Aortic smooth muscle cell (primary cell): ENCODE measurements around the gene MYCBP2. TPM values are rescaled to one million over a fixed set of nuclear protein-coding genes. Genes with fewer than 3 reads are reported as not detected.

ENCODE experiments used
- total RNA-seq: library from RNA; depleted of rRNA; stranded (reverse); fragments of >200 nt; gene quantifications from 2 replicates; pipeline ENCODE4 v1.2.3, GENCODE V29; 2014

Gene MYCBP2
- 75.6 and 104 TPM in 2 replicates for total RNA-seq

GRCh38 chr13:77326905-77327604 lies at the start of gene MYCBP2:
TSS of gene MYCBP2 (minus strand) at chr13:77327094. CDS start at chr13:77326775, 319 bp downstream.

GRCh38 chr13:77026861-77027621 lies 299.9 kb downstream of the MYCBP2 start, which contains the start of gene FBXL3:
TSS of gene FBXL3 (minus strand) at chr13:77027159. CDS start at chr13:77021860, 5,299 bp downstream.

Other genes with a start within 250 kb of the MYCBP2 start
- under 0.01 TPM in 1 of 2 replicates, not detected in the other for gene SCEL, start 208.6 kb upstream of the MYCBP2 start, total RNA-seq